Kidney (tissue), 14 donors: ENCODE measurements around the gene CYTH3. TPM values are rescaled to one million over a fixed set of nuclear protein-coding genes. Genes with fewer than 3 reads are reported as not detected.

Experiments
- DNase-seq, 5 donors: peaks; one replicate each; pipeline ENCODE4 v3.0.0-alpha.2; 2013 to 2020
- FAIRE-seq: peaks from 2 replicates; lab custom pipeline; 2012; peaks lifted over from hg19 to GRCh38; lab: Jason Lieb, UNC
- H3K27ac ChIP-seq, 2 donors: one replicate each; pipeline ENCODE4 v1.7.0; 2013; ENCODE audit warnings: low read depth in 2 of 2, low read length in 2 of 2, inconsistent platforms in 1 of 2
- H3K27me3 ChIP-seq: one replicate; pipeline ENCODE4 v1.7.1; 2013; ENCODE audit warnings: low read length, inconsistent platforms; ENCODE audit not compliant: control insufficient read depth, insufficient read depth
- H3K36me3 ChIP-seq, 3 donors: one replicate each; pipeline versions ENCODE4 v1.7.0 to v1.7.1; 2013; ENCODE audit warnings: low read length in 3 of 3, control low read depth in 1 of 3, inconsistent platforms in 1 of 3; ENCODE audit not compliant: insufficient read depth in 3 of 3, control insufficient read depth in 2 of 3
- H3K4me1 ChIP-seq, 3 donors: one replicate each; pipeline versions ENCODE4 v1.7.0 to v1.7.1; 2013; ENCODE audit warnings: low read length in 3 of 3, inconsistent platforms in 1 of 3, low read depth in 1 of 3; ENCODE audit not compliant: control insufficient read depth in 2 of 3, insufficient read depth in 2 of 3
- H3K4me3 ChIP-seq, 3 donors: one replicate each; pipeline versions ENCODE4 v1.7.0 to v1.8.1; 2013; ENCODE audit warnings: low read length in 3 of 3, control low read depth in 1 of 3, inconsistent platforms in 1 of 3
- H3K9ac ChIP-seq, 3 donors: one replicate each; pipeline versions ENCODE4 v1.7.0 to v1.7.1; 2013; ENCODE audit warnings: low read length in 3 of 3, control low read depth in 1 of 3, inconsistent platforms in 1 of 3
- H3K9me3 ChIP-seq, 3 donors: one replicate each; pipeline versions ENCODE4 v1.7.0 to v1.7.1; 2013; ENCODE audit warnings: low read length in 3 of 3, control low read depth in 1 of 3, inconsistent platforms in 1 of 3; ENCODE audit not compliant: control insufficient read depth in 2 of 3, insufficient read depth in 1 of 3
- CTCF ChIP-seq: IDR thresholded peaks from 3 replicates; pipeline ENCODE4 v1.5.1; 2012; ENCODE audit warnings: mild to moderate bottlenecking, moderate library complexity, borderline replicate concordance; ENCODE audit not compliant: insufficient read depth; ENCODE audit errors: extremely low read depth
- intact Hi-C: fragments of 100-400 bp; cut with DNase I; formaldehyde crosslinking; loops from one replicate; pipeline ENCODE4 v1.11.1; 2022
- polyA plus RNA-seq: library from polyadenylated mRNA; stranded (reverse); fragments of 350-450 nt; fragmentation: Illumina TruSeq; extraction: RNeasy Lipid Tissue Mini Kit (QIAGEN cat#74804); gene quantifications from one replicate; pipeline ENCODE4 v1.2.3, GENCODE V29; 2014; ENCODE audit warnings: low read depth, low replicate concordance; ENCODE audit not compliant: insufficient read depth
- total RNA-seq: library from RNA; stranded (reverse); fragmentation: NEBNext Ultra II Directional; extraction: Animal tissue kit (Norgen Biotek cat#: 25700); gene quantifications from one replicate; pipeline ENCODE4 v1.2.1, GENCODE V29; 2021
- donor health status: control.
- donor health status: control.
- donor health status: control.
- donor health status: control.
- donor health status: control.
- donor health status: DM: yes; HTN: yes; CAD: no.
- donor health status: Normal renal cell carcinoma (clear cell type).

CYTH3 gene
- total and polyA plus RNA-seq, 2 donors from 2014 or later = 9.1 to 18.5 TPM

GRCh38 chr7:6246251-6246917 is 26.0 kb downstream of the CYTH3 start:
- Histone ChIP-seq H3K27ac (no peak overlapping the region), H3K9me3 (no peaks in the 10 kb centered on the region), H3K9ac (no peak overlapping the region), H3K4me1 (no peaks in the 10 kb centered on the region), H3K36me3 (no peaks in the 10 kb centered on the region), H3K4me3 (no peak overlapping the region), H3K27me3 (no peaks in the 10 kb centered on the region)
- DNase-seq (peak in 2 of 5 donors; percentile 29 to 79), FAIRE-seq (peak; percentile 51)
- no peak for TF ChIP-seq CTCF
- intact Hi-C loops = no loop called here

- DNase-seq (no peak), FAIRE-seq (no peak)
- Histone ChIP-seq H3K9me3 (no peaks in the 10 kb centered on the region), H3K9ac (no peak overlapping the region), H3K4me1 (no peaks in the 10 kb centered on the region), H3K27ac (no peak overlapping the region), H3K4me3 (no peak overlapping the region), H3K36me3 (no peaks in the 10 kb centered on the region), H3K27me3 (no peaks in the 10 kb centered on the region)
- no peak for TF ChIP-seq CTCF
- intact Hi-C loops = no loop called here
Measured at GRCh38 chr7:6244021-6244420, 28.4 kb downstream of the CYTH3 start.

- Histone ChIP-seq H3K9ac (no peak overlapping the region), H3K36me3 (no peaks in the 10 kb centered on the region), H3K27me3 (no peaks in the 10 kb centered on the region), H3K9me3 (no peaks in the 10 kb centered on the region), H3K4me1 (no peaks in the 10 kb centered on the region), H3K27ac (no peak overlapping the region), H3K4me3 (no peak overlapping the region)
- DNase-seq (no peak), FAIRE-seq (no peak)
- intact Hi-C loops = no loop called here
- no peak for TF ChIP-seq CTCF
Measured at GRCh38 chr7:6243168-6243567, 29.3 kb downstream of the CYTH3 start.

- DNase-seq (no peak), FAIRE-seq (no peak)
- H3K9me3 ChIP-seq = no peaks in the 10 kb centered on the region
- no peaks in the 10 kb centered on the region for H3K27me3 ChIP-seq
- no peaks in the 10 kb centered on the region for H3K36me3 ChIP-seq
- H3K27ac ChIP-seq = no peak overlapping the region
- intact Hi-C loops = no loop called here
- H3K4me3 ChIP-seq = no peak overlapping the region
- H3K4me1 ChIP-seq = no peaks in the 10 kb centered on the region
- no peak overlapping the region for H3K9ac ChIP-seq
- TF ChIP-seq CTCF = no peak
Measured at GRCh38 chr7:6242561-6242960, 29.9 kb downstream of the CYTH3 start.
